Measurements from ENCODE around the gene SEPSECS.

The SEPSECS gene

DNA sequence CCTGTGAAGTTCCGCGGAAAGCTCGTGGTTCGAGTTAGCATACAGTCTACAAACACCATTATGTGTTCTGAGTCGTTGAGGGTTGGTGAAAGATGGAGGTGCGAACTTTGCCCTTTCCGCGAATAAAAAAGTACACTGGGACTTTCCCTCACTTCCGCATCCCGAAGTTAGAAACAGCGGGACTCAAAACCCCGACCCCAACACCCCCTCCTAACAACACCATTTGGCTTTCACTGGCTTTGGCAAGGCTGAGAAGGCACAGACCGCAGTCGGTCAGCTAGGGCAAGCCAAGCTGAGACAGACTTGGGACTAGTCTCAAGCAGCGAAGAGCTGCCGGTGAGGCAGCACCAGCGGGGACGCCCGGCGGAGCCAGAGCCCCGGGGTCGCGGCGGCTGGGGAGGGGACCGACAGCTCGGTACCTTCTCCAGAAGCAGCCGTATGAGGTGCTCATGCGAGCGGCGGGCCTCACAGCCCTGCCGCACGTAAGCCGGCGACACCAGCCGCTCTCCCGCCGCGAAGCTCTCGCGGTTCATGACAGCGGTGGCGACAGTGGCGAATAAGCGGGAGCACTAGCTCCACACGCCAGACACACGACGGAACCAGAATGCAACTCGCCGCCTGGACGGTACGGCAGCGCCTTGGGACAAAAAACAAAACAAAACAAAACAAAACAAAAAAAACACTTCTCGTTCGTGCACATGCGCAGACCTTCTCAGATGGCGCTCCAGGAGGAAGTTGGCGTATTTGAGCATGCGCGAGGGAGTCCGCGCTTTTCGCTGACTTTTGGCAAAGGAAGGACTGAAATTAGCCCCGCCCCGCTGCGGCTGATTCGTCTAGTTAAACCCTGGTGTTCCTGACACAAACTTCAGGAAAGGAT is at the start of gene SEPSECS:
TSS of gene SEPSECS (minus strand) at position 613 of the 877 bp plus-strand sequence. CDS start at position 533, 80 bp downstream.
- peaks cover 49% of the 10 kb centered on the region for H3K4me1 Mint-ChIP-seq (ENCODE audit: low read depth)
- H3K9me3 Mint-ChIP-seq (ENCODE audit: low read depth), result no peaks in the 10 kb centered on the region
- H3K4me3 Mint-ChIP-seq, result peak within 1 kb of the TSS; percentile 93
- H3K36me3 Mint-ChIP-seq, result peaks cover 8% of the 10 kb centered on the region
- H3K27me3 Mint-ChIP-seq, result no peaks in the 10 kb centered on the region
- peak within 1 kb of the TSS; percentile 92 for H3K27ac Mint-ChIP-seq

DNA sequence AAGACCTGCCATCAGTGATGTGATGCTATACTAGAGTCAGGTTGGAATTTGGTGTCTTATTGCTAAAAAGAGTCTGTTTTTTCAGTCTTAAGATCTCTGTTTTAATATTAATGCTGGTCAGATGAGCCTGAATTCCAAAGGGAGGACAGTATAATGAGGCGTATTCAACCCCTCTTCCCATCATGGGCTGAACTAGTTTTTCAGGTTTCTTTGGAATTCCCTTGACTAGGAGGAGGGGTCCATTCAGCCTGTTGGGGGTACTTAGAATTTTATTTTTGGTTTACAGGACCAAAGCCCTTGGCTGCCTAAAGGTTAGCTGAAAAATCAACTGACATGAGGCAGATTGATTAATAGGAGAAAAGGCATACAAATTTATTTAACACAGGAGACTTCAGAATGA is 49.5 kb upstream of the SEPSECS start:
- H3K9me3 Mint-ChIP-seq (ENCODE audit: low read depth), result peaks cover 14% of the 10 kb centered on the region
- peaks cover 15% of the 10 kb centered on the region for H3K36me3 Mint-ChIP-seq
- H3K27ac Mint-ChIP-seq, result no peak overlapping the region
- no peak overlapping the region for H3K4me3 Mint-ChIP-seq
- no peaks in the 10 kb centered on the region for H3K27me3 Mint-ChIP-seq
- H3K4me1 Mint-ChIP-seq (ENCODE audit: low read depth), result no peaks in the 10 kb centered on the region

DNA sequence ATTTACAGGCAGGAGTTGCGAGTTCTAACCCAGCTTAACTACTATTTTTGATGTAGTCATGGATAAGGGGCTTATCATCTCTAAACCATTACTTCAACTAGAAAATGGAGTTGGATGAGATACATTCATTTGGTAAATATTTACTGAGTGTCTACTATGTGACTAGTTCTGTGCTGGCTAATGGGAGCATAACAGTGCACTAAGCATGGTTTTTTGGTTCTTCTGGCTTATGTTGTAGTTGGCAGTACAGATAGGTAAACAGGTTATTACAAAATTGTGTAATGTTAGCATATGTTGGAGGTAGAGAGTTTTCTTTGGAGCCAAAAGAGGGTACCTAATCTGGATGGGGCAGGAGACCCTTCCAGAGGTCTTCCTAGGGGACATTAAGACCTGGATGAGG is 47.7 kb upstream of the SEPSECS start:
- no peaks in the 10 kb centered on the region for H3K27me3 Mint-ChIP-seq
- peaks cover 13% of the 10 kb centered on the region for H3K36me3 Mint-ChIP-seq
- peaks cover 17% of the 10 kb centered on the region for H3K9me3 Mint-ChIP-seq (ENCODE audit: low read depth)
- H3K27ac Mint-ChIP-seq, result no peak overlapping the region
- H3K4me1 Mint-ChIP-seq (ENCODE audit: low read depth), result no peaks in the 10 kb centered on the region
- H3K4me3 Mint-ChIP-seq, result no peak overlapping the region

DNA sequence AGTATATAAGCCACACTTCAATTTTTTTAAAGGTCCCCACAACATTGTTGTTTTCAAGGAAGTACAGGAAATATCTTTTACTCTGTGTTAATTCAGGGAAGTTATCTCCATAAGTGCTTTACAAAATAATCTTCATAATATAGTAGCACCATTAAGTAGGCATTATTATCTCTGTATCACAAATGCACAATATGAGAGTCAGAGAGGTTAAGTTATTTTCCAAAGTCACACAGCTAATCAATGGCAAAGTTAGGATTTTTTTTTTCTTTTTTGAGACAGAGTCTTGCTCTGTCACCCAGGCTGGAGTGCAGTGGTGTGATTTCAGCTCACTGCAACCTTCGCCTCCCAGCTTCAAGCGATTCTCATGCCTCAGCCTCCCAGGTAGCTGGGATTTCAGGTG is 38.5 kb upstream of the SEPSECS start:
- Mint-ChIP-seq H3K27ac (no peak overlapping the region), H3K4me1 (ENCODE audit: low read depth) (peaks cover 6% of the 10 kb centered on the region), H3K4me3 (no peak overlapping the region), H3K27me3 (no peaks in the 10 kb centered on the region), H3K9me3 (ENCODE audit: low read depth) (peaks cover 2% of the 10 kb centered on the region), H3K36me3 (peaks cover 29% of the 10 kb centered on the region)

DNA sequence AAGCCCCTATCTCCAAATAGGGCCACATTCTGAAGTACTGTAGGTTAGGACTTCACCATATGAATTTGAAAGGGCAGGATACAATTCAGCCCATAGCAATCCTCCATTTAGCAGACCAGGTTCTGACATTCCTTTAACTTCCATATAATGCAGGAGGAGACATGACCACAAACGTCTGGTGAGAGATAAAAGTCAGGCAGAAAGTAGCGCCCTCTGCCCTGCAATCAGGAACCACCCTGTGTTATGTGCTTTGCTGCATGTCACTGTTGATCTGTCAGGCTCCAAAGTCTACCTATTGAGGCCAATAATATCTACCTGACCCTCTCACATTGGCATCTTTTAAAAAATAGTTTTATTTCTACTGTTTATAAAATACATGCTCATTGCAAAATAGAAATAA is 30.2 kb upstream of the SEPSECS start:
- Mint-ChIP-seq H3K4me1 (ENCODE audit: low read depth) (peaks cover 6% of the 10 kb centered on the region), H3K27ac (no peak overlapping the region), H3K27me3 (no peaks in the 10 kb centered on the region), H3K9me3 (ENCODE audit: low read depth) (no peaks in the 10 kb centered on the region), H3K36me3 (peaks cover 2% of the 10 kb centered on the region), H3K4me3 (no peak overlapping the region)

DNA sequence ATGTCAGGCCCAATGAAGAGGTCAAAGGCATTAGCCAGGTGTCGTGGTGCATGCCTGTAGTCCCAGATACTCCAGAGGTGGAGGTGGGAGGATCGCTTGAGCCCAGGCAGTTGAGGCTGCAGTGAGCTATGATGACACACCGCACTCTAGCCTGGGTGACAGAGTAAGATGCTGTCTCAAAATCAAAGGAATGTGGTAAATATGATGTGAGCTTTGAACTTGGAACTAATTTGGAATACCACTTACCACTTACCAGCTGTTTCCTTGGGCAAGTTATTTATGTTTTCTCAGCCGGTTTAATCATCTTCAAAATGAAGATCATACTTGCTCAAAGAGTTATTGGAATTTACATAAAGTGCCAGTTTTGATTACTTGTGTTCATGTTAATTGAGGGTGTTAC is 23.8 kb upstream of the SEPSECS start:
- H3K27ac Mint-ChIP-seq, result no peak overlapping the region
- H3K36me3 Mint-ChIP-seq, result peaks cover 4% of the 10 kb centered on the region
- no peaks in the 10 kb centered on the region for H3K9me3 Mint-ChIP-seq (ENCODE audit: low read depth)
- H3K4me1 Mint-ChIP-seq (ENCODE audit: low read depth), result peaks cover 20% of the 10 kb centered on the region
- H3K4me3 Mint-ChIP-seq, result no peak overlapping the region
- no peaks in the 10 kb centered on the region for H3K27me3 Mint-ChIP-seq

DNA sequence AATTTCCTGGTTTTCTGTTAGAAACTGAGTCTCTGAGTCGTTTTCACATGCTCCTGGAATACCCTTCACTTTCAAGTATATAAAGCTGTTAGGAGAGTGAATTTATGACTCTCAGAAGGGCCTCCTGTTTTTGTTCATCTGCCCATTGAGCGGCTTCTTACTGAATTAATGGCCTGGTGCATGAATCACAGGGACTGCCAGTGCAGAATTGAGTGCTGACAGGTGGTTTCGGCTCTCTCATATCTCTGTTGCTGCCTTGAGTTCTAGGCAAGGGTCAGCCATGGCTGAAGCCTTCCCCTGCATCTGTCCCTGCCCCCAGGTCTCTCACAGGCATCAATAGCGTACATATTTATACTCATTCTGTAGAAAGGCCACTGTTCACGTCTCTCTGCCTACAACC is 22.7 kb upstream of the SEPSECS start:
- peaks cover 30% of the 10 kb centered on the region for H3K4me1 Mint-ChIP-seq (ENCODE audit: low read depth)
- no peaks in the 10 kb centered on the region for H3K27me3 Mint-ChIP-seq
- no peak overlapping the region for H3K27ac Mint-ChIP-seq
- H3K36me3 Mint-ChIP-seq, result peaks cover 3% of the 10 kb centered on the region
- no peak overlapping the region for H3K4me3 Mint-ChIP-seq
- no peaks in the 10 kb centered on the region for H3K9me3 Mint-ChIP-seq (ENCODE audit: low read depth)

DNA sequence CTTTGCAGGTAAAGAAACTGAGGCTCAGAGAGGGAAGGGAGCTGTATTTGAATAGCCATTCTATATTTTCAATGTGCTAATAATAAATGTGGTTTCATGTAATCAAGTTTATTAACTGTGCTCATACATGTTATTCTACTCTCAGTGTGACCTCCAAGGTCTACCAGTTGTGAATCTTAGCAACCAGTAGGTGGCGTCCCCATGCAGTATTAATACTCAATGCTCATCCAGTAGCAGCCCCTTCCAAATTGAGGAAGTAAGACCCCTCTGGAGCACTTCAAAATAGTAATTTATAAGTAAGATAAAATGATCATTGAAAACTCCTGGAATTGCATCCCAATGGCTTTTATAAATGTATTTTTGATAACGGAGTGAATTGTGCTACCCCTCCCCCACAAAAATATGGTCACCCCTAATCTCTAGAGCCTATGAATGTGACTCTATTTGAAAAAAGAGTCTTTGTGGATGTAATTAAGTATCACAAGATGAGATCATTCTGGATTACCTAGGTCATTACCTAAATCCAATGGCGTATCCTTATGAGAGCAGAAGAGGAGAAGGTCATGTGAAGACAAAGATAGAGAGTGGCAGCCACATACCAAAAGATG is 20.4 kb upstream of the SEPSECS start:
- Mint-ChIP-seq H3K27ac (no peak overlapping the region), H3K4me1 (ENCODE audit: low read depth) (peaks cover 35% of the 10 kb centered on the region), H3K4me3 (no peak overlapping the region), H3K9me3 (ENCODE audit: low read depth) (no peaks in the 10 kb centered on the region), H3K27me3 (no peaks in the 10 kb centered on the region), H3K36me3 (peaks cover 3% of the 10 kb centered on the region)

DNA sequence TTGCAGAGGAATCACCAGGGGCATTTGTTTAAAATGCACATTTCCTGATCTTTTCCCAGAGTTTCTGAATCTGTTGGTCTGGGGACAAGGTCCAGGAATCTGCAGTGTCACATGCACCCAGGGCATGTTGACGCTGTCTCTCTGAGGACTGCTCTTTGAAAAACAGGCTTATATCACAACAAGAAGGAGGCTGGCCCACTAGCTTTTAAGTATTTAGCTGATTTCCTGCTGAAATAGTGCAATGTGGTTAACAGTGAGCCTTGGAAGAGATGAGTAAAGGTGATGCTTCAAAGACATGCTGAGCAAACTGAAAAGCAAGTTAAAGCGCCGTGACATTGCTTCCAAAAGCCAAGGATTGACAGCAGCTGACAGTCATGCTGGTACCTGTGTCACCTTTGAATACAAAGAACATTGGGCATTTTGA is 18.6 kb upstream of the SEPSECS start:
- H3K4me3 Mint-ChIP-seq, result no peak overlapping the region
- H3K27ac Mint-ChIP-seq, result peak overlapping the region; percentile 75
- H3K9me3 Mint-ChIP-seq (ENCODE audit: low read depth), result no peaks in the 10 kb centered on the region
- no peaks in the 10 kb centered on the region for H3K36me3 Mint-ChIP-seq
- peaks cover 35% of the 10 kb centered on the region for H3K4me1 Mint-ChIP-seq (ENCODE audit: low read depth)
- no peaks in the 10 kb centered on the region for H3K27me3 Mint-ChIP-seq

DNA sequence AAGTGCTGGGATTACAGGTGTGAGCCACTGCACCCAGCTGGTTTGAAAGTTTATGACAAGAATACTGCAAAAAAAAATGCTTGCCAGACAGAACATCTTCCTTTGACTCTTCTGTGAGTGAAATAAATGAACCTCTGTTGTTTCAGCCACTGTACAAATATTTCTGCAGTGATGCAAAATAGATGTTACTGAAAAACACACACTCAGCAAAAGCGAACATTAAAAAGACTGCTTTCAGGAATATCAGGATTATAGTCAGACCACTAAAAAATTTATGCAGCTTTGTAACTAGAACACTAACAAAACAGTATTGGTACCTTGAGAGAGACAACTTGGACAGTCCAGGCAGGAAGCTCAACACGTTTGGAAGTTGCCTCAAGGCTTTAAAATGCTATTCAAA is 16.9 kb upstream of the SEPSECS start:
- no peaks in the 10 kb centered on the region for H3K9me3 Mint-ChIP-seq (ENCODE audit: low read depth)
- no peak overlapping the region for H3K4me3 Mint-ChIP-seq
- H3K27me3 Mint-ChIP-seq, result no peaks in the 10 kb centered on the region

DNA sequence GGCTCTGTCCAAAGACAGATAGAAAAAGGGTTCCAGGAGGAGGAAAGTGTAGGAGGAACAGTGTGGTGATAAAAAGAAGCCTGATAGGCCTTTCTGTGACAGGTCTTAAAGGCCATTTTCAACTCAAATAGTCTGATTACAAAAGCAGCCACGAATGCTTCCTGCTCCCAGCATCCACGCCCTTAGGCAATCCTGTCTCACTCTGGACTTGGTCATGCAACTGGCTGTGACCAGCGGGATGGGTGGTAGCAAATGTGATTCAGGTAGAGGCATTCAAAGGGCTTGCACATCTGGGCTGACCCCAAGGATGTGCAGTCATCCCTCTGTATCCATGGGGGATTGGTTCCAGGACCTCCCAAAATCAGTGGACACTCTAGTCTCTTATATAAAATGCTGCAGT is 14.4 kb upstream of the SEPSECS start:
- Mint-ChIP-seq H3K27ac (no peak overlapping the region), H3K4me3 (no peak overlapping the region), H3K27me3 (no peaks in the 10 kb centered on the region), H3K36me3 (peaks cover 15% of the 10 kb centered on the region), H3K9me3 (ENCODE audit: low read depth) (no peaks in the 10 kb centered on the region), H3K4me1 (ENCODE audit: low read depth) (peaks cover 26% of the 10 kb centered on the region)

More for the DNA sequence above, 16.9 kb upstream of the SEPSECS start:
- Mint-ChIP-seq H3K36me3 (peaks cover 4% of the 10 kb centered on the region), H3K27ac (no peak overlapping the region), H3K4me1 (ENCODE audit: low read depth) (peaks cover 35% of the 10 kb centered on the region)

DNA sequence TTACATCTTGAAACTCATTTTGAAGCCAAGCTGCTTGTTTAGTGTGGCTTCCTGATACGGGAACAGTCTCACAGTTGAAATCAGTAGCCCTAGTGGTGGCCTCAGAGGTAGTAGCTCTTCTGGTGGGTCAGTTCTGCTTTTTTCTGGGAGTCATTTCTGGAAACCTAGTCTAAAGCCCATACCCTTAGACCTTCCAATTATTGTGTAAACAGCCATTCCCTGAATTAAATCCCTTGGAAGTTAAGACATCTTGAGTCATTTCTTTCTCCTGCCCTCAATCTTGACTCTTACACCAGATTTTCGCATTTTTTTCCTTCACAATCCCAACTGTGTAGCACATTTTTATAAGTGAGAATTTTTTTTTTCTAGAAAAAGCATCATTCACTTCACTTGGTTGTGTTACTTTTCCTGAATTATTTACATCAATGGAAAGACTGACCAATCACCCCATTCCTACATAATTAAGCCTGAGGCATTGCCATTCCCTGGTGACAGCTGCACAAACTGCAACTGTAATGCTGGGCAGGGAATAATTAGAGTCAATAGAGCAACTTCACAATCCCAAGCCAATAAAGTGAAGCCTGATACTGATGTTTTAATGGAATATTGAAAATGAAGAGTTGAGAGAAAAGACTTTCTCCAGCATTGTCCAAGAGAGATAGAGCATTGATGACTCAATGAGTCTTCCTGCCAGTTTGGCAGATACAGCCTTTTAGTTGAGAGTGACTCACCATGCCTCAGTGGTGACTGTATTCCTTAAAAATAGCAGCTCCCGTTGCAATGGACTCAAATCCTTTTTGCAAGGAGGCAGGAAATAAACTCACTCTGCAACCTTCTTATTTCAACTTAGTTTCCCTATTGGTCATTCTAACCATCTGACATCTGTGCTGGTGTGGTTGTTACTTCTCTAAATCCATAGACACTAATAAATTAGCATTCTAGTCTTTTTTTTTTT is 13.0 kb upstream of the SEPSECS start:
- peaks cover 12% of the 10 kb centered on the region for H3K4me1 Mint-ChIP-seq (ENCODE audit: low read depth)
- H3K27ac Mint-ChIP-seq, result no peak overlapping the region

DNA sequence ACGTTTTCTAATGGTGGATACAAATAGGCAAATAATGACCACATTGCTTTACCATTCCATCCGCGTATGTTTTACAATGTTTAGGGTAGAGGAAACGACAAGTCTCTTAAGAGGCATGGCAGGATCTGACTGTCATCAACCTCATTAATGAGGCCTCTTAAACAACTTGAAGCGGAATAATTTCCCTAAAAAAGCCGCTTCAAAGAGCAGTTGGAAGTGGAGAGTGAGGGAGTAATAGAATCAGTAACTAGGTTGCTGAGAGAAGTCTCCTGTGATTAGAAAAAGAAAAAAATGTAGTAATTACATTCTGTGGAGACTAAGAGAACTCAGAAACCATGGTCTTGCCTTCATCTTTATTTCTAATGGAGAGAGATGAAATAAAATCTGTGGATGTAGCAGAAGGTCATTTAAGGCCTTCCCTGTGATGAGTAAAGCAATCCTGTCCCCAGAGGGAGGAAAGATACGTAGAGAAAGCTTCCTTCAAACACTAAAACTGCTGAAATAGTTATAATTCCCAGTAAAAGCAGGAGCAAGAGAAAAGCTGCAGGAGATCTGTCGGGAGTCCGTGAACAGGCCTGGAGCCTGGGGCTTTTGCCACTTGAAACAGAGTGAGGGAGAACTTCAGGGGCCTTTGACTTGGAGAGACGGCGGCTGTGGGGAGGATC is 11.1 kb upstream of the SEPSECS start:
- H3K4me1 Mint-ChIP-seq (ENCODE audit: low read depth), result peaks cover 11% of the 10 kb centered on the region
- H3K4me3 Mint-ChIP-seq, result no peak overlapping the region
- peaks cover 22% of the 10 kb centered on the region for H3K36me3 Mint-ChIP-seq
- H3K27ac Mint-ChIP-seq, result no peak overlapping the region
- H3K27me3 Mint-ChIP-seq, result no peaks in the 10 kb centered on the region
- H3K9me3 Mint-ChIP-seq (ENCODE audit: low read depth), result no peaks in the 10 kb centered on the region

More for the DNA sequence above, 13.0 kb upstream of the SEPSECS start:
- H3K27me3 Mint-ChIP-seq, result no peaks in the 10 kb centered on the region
- peaks cover 17% of the 10 kb centered on the region for H3K36me3 Mint-ChIP-seq
- no peaks in the 10 kb centered on the region for H3K9me3 Mint-ChIP-seq (ENCODE audit: low read depth)
- H3K4me3 Mint-ChIP-seq, result no peak overlapping the region

DNA sequence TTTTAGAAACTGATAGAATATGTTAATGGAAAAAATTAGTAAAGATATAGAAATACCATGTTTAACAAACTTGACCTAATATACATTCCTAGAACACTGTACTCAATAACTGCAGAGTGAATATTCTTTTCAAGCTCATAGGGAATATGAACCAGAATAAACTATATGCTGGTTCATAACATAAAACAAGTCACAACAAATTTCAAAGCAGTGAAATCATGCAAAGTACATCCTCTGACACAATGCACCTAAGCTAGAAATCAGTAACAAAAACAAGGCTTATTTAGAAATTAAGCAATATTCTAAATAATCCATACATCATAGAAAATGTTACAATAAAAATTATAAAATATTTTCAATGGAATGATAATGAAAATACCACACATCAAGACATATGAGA is 9.2 kb upstream of the SEPSECS start:
- peaks cover 17% of the 10 kb centered on the region for H3K4me1 Mint-ChIP-seq (ENCODE audit: low read depth)
- H3K27ac Mint-ChIP-seq, result no peak overlapping the region
- H3K4me3 Mint-ChIP-seq, result no peak overlapping the region
- peaks cover 34% of the 10 kb centered on the region for H3K36me3 Mint-ChIP-seq
- H3K9me3 Mint-ChIP-seq (ENCODE audit: low read depth), result no peaks in the 10 kb centered on the region
- H3K27me3 Mint-ChIP-seq, result no peaks in the 10 kb centered on the region
